Cardiac muscle cell (in vitro differentiated cells and primary cell): Measurements from ENCODE around the gene PPP1R12A. TPM values are rescaled to one million over a fixed set of nuclear protein-coding genes. Genes with fewer than 3 reads are reported as not detected.

Source experiments
- DNase-seq, 2 donors: peaks; one replicate each; pipeline versions ENCODE4 v3.0.0 to v3.0.0-alpha.2; 2010 to 2017; ENCODE audit warnings: low read depth in 1 of 2, low spot score in 1 of 2
- H3K27ac ChIP-seq: fragments of 200-600 bp; sonication (generic); 2 replicates; pipeline ENCODE4 v1.5.1; 2016
- H3K27me3 ChIP-seq: fragments of 200-600 bp; sonication (generic); 2 replicates; pipeline ENCODE4 v1.6.0; 2016; ENCODE audit warnings: control low read depth
- H3K36me3 ChIP-seq: fragments of 200-600 bp; sonication (generic); 2 replicates; pipeline ENCODE4 v1.5.1; 2016; ENCODE audit warnings: control low read depth
- H3K4me1 ChIP-seq: fragments of 200-600 bp; sonication (generic); 2 replicates; pipeline ENCODE4 v1.8.1; 2017; ENCODE audit warnings: low read depth, mild to moderate bottlenecking, mixed run types
- H3K4me3 ChIP-seq: fragments of 200-600 bp; sonication (generic); 2 replicates; pipeline ENCODE4 v1.5.1; 2016; ENCODE audit warnings: mild to moderate bottlenecking
- H3K9me3 ChIP-seq: fragments of 200-600 bp; sonication (generic); 2 replicates; pipeline ENCODE4 v1.5.1; 2017; ENCODE audit warnings: low read depth, mild to moderate bottlenecking, control low read depth
- polyA plus RNA-seq: library from polyadenylated mRNA; unstranded; fragments of >200 nt; fragmentation: Nextera tagmentation; extraction: Ambion mirVana; gene quantifications from 2 replicates; pipeline ENCODE4 v1.2.1, GENCODE V29; 2016
- total RNA-seq: library from RNA; depleted of rRNA; stranded (reverse); fragments of >200 nt; gene quantifications from 2 replicates; pipeline ENCODE4 v1.2.3, GENCODE V29; 2016
- TF ChIP-seq, protein P1 (sequence below): IDR thresholded peaks from 2 replicates; pipeline ENCODE4 v1.5.1; 2012; ENCODE audit warnings: low read depth, mild to moderate bottlenecking, low read length

Gene PPP1R12A
- total and polyA plus RNA-seq, 2 experiments from 2014 or later: 194 to 208 TPM

DNA sequence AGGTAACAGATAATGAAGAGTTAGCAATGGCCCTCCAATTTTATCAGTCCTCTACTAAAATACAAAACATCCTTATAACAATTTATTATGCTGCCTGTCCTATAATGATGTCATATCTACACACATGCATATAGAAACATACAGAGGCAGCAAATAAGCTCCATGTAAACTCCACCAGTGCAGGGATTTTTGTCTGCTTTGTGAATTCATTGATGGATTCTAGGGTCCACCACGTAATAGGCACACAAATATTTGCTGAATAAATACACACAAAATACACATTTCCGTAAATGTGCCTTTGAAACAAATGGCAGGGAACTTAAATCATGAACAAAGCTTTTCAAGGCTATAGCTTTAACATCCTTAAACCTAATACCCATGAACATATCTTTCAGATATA is 34.7 kb downstream of the PPP1R12A start:
- H3K27ac ChIP-seq: no peak overlapping the region
- TF ChIP-seq, protein P1, sequence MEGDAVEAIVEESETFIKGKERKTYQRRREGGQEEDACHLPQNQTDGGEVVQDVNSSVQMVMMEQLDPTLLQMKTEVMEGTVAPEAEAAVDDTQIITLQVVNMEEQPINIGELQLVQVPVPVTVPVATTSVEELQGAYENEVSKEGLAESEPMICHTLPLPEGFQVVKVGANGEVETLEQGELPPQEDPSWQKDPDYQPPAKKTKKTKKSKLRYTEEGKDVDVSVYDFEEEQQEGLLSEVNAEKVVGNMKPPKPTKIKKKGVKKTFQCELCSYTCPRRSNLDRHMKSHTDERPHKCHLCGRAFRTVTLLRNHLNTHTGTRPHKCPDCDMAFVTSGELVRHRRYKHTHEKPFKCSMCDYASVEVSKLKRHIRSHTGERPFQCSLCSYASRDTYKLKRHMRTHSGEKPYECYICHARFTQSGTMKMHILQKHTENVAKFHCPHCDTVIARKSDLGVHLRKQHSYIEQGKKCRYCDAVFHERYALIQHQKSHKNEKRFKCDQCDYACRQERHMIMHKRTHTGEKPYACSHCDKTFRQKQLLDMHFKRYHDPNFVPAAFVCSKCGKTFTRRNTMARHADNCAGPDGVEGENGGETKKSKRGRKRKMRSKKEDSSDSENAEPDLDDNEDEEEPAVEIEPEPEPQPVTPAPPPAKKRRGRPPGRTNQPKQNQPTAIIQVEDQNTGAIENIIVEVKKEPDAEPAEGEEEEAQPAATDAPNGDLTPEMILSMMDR: no peak
- no peaks in the 10 kb centered on the region for H3K9me3 ChIP-seq
- peaks cover 27% of the 10 kb centered on the region for H3K4me1 ChIP-seq
- H3K4me3 ChIP-seq: no peak overlapping the region
- no peak for DNase-seq
- no peaks in the 10 kb centered on the region for H3K27me3 ChIP-seq
- no peaks in the 10 kb centered on the region for H3K36me3 ChIP-seq

DNA sequence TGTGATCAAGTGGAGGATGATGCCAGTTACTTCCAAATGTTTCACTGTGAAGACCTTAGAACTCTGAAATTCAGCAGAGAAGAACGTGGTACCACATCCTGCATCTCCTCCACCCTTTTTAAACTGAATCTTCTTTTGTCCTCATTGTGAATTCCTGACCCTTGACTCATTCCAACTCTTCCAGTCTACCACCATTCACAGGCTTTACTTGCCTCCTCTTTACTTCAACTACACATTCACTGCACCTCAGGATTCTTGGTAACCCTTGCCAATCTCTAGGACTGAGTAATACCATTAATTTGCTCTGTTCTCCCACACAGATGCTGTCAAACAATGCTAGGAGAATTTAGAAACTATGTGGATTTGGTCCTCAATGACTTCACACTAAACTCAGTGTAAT is 37.3 kb downstream of the PPP1R12A start:
- no peaks in the 10 kb centered on the region for H3K9me3 ChIP-seq
- H3K4me1 ChIP-seq: peaks cover 17% of the 10 kb centered on the region
- TF ChIP-seq, protein P1: no peak
- peak overlapping the region; percentile 9 for H3K27ac ChIP-seq
- H3K27me3 ChIP-seq: no peaks in the 10 kb centered on the region
- H3K36me3 ChIP-seq: no peaks in the 10 kb centered on the region
- no peak overlapping the region for H3K4me3 ChIP-seq
- DNase-seq: peak in 1 of 2 donors; percentile 84

DNA sequence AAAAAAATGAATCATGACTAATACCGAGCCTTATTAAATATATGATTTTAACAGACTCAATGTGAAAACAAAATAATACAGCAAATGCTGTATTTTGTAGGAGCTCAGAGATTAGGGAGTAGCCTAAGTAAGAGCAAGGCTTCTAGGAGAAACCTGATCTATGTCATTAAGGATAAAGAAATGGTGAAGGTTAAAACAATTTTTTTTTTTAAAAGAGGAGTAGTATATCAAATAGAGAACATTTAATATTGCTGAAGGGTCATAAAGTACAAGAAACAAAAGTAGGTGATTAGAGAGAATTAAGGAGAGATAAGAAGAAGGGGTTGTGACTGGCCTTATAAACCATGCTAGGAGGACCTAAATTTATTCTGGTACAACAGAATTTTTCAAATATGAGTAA is 39.1 kb downstream of the PPP1R12A start:
- Histone ChIP-seq H3K36me3 (no peaks in the 10 kb centered on the region), H3K27me3 (no peaks in the 10 kb centered on the region), H3K9me3 (no peaks in the 10 kb centered on the region), H3K4me3 (no peak overlapping the region), H3K27ac (peak overlapping the region; percentile 3), H3K4me1 (peaks cover 8% of the 10 kb centered on the region)
- TF ChIP-seq, protein P1: no peak
- DNase-seq: no peak

DNA sequence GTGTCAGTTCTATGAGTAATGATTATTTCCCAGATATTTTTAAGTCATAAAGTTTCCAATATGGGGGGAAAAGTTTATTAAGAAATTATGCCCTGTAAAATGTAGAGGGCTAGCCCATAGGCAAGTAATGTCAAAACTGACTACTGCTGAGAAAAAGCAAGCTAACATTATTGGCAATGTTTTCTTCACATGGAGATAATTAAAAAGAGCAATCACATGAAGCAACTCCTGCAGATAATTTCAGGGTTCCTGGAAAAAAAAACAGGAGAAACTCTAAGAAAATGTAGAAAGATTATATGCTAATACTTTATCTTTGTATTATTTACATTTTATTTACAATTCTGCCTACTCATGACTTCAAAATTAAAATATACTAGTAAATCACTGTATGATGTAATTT is 39.8 kb downstream of the PPP1R12A start:
- DNase-seq: no peak
- Histone ChIP-seq H3K36me3 (no peaks in the 10 kb centered on the region), H3K9me3 (no peaks in the 10 kb centered on the region), H3K27ac (no peak overlapping the region), H3K4me1 (peaks cover 8% of the 10 kb centered on the region), H3K27me3 (no peaks in the 10 kb centered on the region), H3K4me3 (no peak overlapping the region)
- TF ChIP-seq, protein P1: no peak

DNA sequence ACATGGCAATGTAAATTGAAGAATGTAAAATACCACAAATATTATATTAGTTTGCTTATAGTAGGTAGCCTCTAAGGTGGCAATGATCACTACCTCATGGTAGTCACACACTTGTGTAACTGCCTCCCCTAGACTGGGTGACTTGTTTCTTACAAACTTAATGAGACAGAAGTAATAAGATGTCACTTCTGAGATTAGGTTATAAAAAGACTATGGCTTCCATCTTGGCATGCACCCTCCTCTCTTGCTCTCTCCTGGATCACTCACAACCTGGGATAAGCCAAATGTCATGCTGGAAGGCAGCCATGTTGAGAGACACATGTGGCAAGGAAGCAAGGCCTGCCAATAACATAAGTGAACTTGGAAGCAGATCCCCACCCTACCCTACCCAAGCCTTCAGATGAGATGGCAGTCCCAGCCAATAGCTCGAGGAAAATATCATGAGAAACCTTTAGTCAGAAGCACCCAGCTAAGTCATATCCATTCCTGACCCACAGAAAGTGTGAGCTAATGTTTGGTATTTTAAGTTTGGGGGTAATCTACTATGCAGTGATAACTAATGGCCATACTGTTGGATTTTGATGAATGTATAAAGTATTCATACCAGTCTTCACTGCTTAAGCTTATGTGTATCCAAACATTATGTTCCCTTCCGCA is 43.3 kb downstream of the PPP1R12A start:
- TF ChIP-seq, protein P1: no peak
- DNase-seq: no peak
- H3K27ac ChIP-seq: no peak overlapping the region
- H3K27me3 ChIP-seq: no peaks in the 10 kb centered on the region
- H3K4me3 ChIP-seq: no peak overlapping the region
- H3K4me1 ChIP-seq: peaks cover 8% of the 10 kb centered on the region
- H3K9me3 ChIP-seq: no peaks in the 10 kb centered on the region
- H3K36me3 ChIP-seq: no peaks in the 10 kb centered on the region

DNA sequence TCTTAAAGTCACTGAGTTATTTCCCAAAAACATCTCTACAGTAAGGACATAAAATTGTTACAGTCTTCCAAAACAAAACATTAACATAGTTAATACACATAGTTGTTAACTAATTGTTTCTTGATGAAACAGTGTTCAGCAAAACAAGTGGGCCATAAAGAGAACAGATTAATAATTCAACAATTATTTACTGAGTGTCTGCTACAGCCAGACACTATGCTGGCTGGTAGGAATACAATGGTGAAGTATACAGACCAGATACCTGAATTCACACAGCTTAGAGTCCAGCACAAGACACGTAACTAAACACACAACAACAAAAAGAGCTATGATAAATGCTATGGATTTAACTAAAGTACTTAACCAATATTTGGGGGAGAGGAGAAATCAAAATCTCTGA is 47.0 kb downstream of the PPP1R12A start:
- Histone ChIP-seq H3K27me3 (no peaks in the 10 kb centered on the region), H3K27ac (peak overlapping the region; percentile 57), H3K9me3 (no peaks in the 10 kb centered on the region), H3K36me3 (no peaks in the 10 kb centered on the region), H3K4me3 (no peak overlapping the region), H3K4me1 (peaks cover 22% of the 10 kb centered on the region)
- TF ChIP-seq, protein P1: no peak
- no peak for DNase-seq
